ENCODE results near the gene CACNA2D2. TPM values are rescaled to one million over a fixed set of nuclear protein-coding genes. Genes with fewer than 3 reads are reported as not detected.

CACNA2D2 gene
- total RNA-seq, 1 experiment from 2014 or later: not detected

GRCh38 chr3:50323614-50324199, 179.7 kb downstream of the CACNA2D2 start:
- Histone ChIP-seq H3K9me2 (ENCODE audit: insufficient read depth) (no peaks in the 10 kb centered on the region), H4K20me1 (ENCODE audit: insufficient read depth) (peaks cover 4% of the 10 kb centered on the region; the same call in 1 of the 2 replicates), H3K9me3 (ENCODE audit: insufficient read depth, low read depth) (no peaks in the 10 kb centered on the region), H3K4me3 (no peak overlapping the region), H3K27me3 (ENCODE audit: insufficient read depth, low read depth) (no peaks in the 10 kb centered on the region), H3K4me1 (replicated peaks; ENCODE audit: insufficient read depth) (peaks cover 16% of the 10 kb centered on the region), H3K79me2 (ENCODE audit: low read depth) (peaks cover 38% of the 10 kb centered on the region), H3F3A (ENCODE audit: insufficient read depth, low read depth) (peaks cover 14% of the 10 kb centered on the region), H3K4me2 (no peak overlapping the region), H2AFZ (no peak overlapping the region), H3K27ac (no peak overlapping the region), H3K36me3 (ENCODE audit: low read depth) (peaks cover 7% of the 10 kb centered on the region; the same call in 1 of the 2 replicates)
- TF ChIP-seq, protein P1, sequence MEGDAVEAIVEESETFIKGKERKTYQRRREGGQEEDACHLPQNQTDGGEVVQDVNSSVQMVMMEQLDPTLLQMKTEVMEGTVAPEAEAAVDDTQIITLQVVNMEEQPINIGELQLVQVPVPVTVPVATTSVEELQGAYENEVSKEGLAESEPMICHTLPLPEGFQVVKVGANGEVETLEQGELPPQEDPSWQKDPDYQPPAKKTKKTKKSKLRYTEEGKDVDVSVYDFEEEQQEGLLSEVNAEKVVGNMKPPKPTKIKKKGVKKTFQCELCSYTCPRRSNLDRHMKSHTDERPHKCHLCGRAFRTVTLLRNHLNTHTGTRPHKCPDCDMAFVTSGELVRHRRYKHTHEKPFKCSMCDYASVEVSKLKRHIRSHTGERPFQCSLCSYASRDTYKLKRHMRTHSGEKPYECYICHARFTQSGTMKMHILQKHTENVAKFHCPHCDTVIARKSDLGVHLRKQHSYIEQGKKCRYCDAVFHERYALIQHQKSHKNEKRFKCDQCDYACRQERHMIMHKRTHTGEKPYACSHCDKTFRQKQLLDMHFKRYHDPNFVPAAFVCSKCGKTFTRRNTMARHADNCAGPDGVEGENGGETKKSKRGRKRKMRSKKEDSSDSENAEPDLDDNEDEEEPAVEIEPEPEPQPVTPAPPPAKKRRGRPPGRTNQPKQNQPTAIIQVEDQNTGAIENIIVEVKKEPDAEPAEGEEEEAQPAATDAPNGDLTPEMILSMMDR (conservative IDR thresholded peaks at IDR 0.05): no peak
- TF ChIP-seq EZH2 (IDR thresholded peaks at IDR 0.05; ENCODE audit: low read depth): no peak
- intact Hi-C loops (cut with micrococcal nuclease; ENCODE audit: unreplicated experiment): loop anchor here (1.0 kb wide), 3 partner anchors 49 to 96 kb away; no protein-coding TSS in a partner anchor
- no peak for DNase-seq
- CTCF ChIA-PET: interaction anchor here (0.5 to 1.6 kb wide), 5 partner anchors 20 to 97 kb away, joined by 3 to 10 read pairs (median 4); partner anchors contain the start of gene HYAL1
- no TSS peak for BruUV-seq (replicated peaks)
- POLR2A ChIA-PET (ENCODE audit: unreplicated experiment): interaction anchor here (0.5 to 0.6 kb wide), 2 partner anchors 24 to 30 kb away, joined by 5 to 14 read pairs; no protein-coding TSS in a partner anchor

GRCh38 chr3:50323092-50323600, 180.3 kb downstream of the CACNA2D2 start:
- DNase-seq: no peak
- H3K36me3 ChIP-seq (ENCODE audit: low read depth): peaks cover 7% of the 10 kb centered on the region; the same call in 1 of the 2 replicates
- ChIA-PET POLR2A (ENCODE audit: unreplicated experiment) (interaction anchor here (0.5 kb wide), 1 partner anchor 24 kb away, joined by 14 read pairs; no protein-coding TSS in a partner anchor), CTCF (interaction anchor here (1.1 kb wide), 1 partner anchor 51 kb away, joined by 7 read pairs; no protein-coding TSS in a partner anchor)
- BruUV-seq (replicated peaks): no TSS peak
- H3K79me2 ChIP-seq (ENCODE audit: low read depth): peaks cover 41% of the 10 kb centered on the region
- no peak overlapping the region for H3K4me3 ChIP-seq
- H3F3A ChIP-seq (ENCODE audit: insufficient read depth, low read depth): peaks cover 14% of the 10 kb centered on the region; the same call in 1 of the 2 replicates
- no peak overlapping the region for H2AFZ ChIP-seq
- H3K9me2 ChIP-seq (ENCODE audit: insufficient read depth): no peaks in the 10 kb centered on the region
- peaks cover 18% of the 10 kb centered on the region for H3K4me1 ChIP-seq (replicated peaks; ENCODE audit: insufficient read depth)
- peaks cover 4% of the 10 kb centered on the region; the same call in 1 of the 2 replicates for H4K20me1 ChIP-seq (ENCODE audit: insufficient read depth)
- H3K27ac ChIP-seq: no peak overlapping the region
- no peak overlapping the region for H3K4me2 ChIP-seq
- H3K27me3 ChIP-seq (ENCODE audit: insufficient read depth, low read depth): no peaks in the 10 kb centered on the region
- H3K9me3 ChIP-seq (ENCODE audit: insufficient read depth, low read depth): no peaks in the 10 kb centered on the region
- TF ChIP-seq, protein P1 (conservative IDR thresholded peaks at IDR 0.05): no peak
- TF ChIP-seq EZH2 (IDR thresholded peaks at IDR 0.05; ENCODE audit: low read depth): no peak
- intact Hi-C loops (cut with micrococcal nuclease; ENCODE audit: unreplicated experiment): no loop called here

DNA sequence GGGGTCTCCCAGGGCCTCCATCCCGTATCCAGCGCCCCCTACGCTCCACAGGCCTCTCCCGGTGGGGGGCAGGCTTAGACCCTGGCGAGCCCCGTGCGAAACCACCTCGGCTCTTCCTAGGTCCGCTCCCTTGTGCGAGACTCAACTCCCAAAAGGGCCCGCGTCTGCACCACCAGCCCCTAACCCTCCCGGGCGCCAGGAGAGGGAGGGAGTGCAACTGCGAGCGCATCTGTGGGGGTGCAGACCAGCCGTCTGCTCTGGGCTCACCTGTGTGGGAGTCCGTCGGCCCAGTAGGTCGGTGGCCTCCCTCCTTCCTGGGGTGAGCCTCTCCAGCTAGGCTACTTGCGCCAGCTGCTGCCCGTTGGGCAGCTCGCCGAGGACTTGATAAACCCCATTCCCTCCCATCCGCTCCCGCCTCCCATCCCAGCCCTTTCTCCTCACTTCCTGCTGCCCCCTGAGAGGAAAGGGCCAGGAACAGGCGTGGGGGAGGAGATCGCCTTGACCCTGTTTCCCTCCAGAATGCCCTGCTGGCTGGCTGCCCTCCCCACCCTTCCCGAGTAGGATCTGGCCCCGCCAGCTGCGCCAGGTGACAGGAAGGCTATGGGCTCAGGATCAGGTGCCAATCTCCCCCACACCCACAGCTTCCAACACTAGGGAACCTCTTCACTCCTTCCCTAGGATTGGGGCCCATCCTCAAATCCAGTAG, 180.9 kb downstream of the CACNA2D2 start, which contains the start of gene HYAL2:
Gene HYAL2 (minus strand): TSS at position 360 of the 706 bp plus-strand sequence. CDS start 2,256 bp downstream, outside the sequence.
- Histone ChIP-seq H3K27me3 (ENCODE audit: insufficient read depth, low read depth) (no peaks in the 10 kb centered on the region), H3K4me1 (replicated peaks; ENCODE audit: insufficient read depth) (peaks cover 24% of the 10 kb centered on the region), H4K20me1 (ENCODE audit: insufficient read depth) (peaks cover 4% of the 10 kb centered on the region; the same call in 1 of the 2 replicates), H3K4me3 (peak within 1 kb of the TSS; percentile 69), H3K36me3 (ENCODE audit: low read depth) (peaks cover 7% of the 10 kb centered on the region; the same call in 1 of the 2 replicates), H3K27ac (peak within 1 kb of the TSS; percentile 83), H3K79me2 (ENCODE audit: low read depth) (peaks cover 37% of the 10 kb centered on the region), H3F3A (ENCODE audit: insufficient read depth, low read depth) (peaks cover 20% of the 10 kb centered on the region), H3K4me2 (peak within 1 kb of the TSS; percentile 91), H3K9me3 (ENCODE audit: insufficient read depth, low read depth) (no peaks in the 10 kb centered on the region), H3K9me2 (ENCODE audit: insufficient read depth) (no peaks in the 10 kb centered on the region), H2AFZ (peak within 1 kb of the TSS; percentile 91)
- TF ChIP-seq EZH2 (IDR thresholded peaks at IDR 0.05; ENCODE audit: low read depth): no peak
- TF ChIP-seq, protein P1 (conservative IDR thresholded peaks at IDR 0.05): no peak
- intact Hi-C loops (cut with micrococcal nuclease; ENCODE audit: unreplicated experiment): no loop called here
- CTCF ChIA-PET: interaction anchor here (1.1 kb wide), 1 partner anchor 50 kb away, joined by 7 read pairs; no protein-coding TSS in a partner anchor
- no TSS peak for BruUV-seq (replicated peaks)
- POLR2A ChIA-PET (ENCODE audit: unreplicated experiment): no interaction called here
- DNase-seq: no peak

All from PC-9 (cell line).